HepG2 (cell line): ENCODE data around the gene MST1. TPM values are rescaled to one million over a fixed set of nuclear protein-coding genes. Genes with fewer than 3 reads are reported as not detected.

Experiments used
- ATAC-seq: fragments of 200-7000 bp; cut with Tn5 transposase; 3 replicates; pipeline ENCODE4 v1.9.1; 2020; ENCODE audit warnings: mild to moderate bottlenecking, moderate library complexity
- BruUV-seq: library from RNA; stranded (reverse); fragments of 400-500 nt; replicated peaks from 2 replicates; lab custom pipeline; 2021; lab: Mats Ljungman, UMichigan
- CTCF ChIA-PET: fragments of 300-600 bp; formaldehyde crosslinking; extraction: SDS; loops from one replicate; lab custom pipeline; 2021; ENCODE audit warnings: low total read pairs, inconsistent platforms, low intra/inter-chr PET ratio; lab: Yijun Ruan, JAX
- POLR2A ChIA-PET: fragments of 350-600 bp; sonication (Branson Sonifier 250); formaldehyde crosslinking; loops from one replicate; lab custom pipeline; 2020; ENCODE audit warnings: antibody characterized with exemption, inconsistent platforms; lab: Yijun Ruan, JAX
- DNase-seq: peaks from one replicate; pipeline ENCODE4 v3.0.0-alpha.2; 2015; ENCODE audit warnings: low spot score
- FAIRE-seq: peaks from 3 replicates; lab custom pipeline; 2011; peaks lifted over from hg19 to GRCh38; lab: Jason Lieb, UNC
- H2AFZ ChIP-seq: one replicate; pipeline ENCODE4 v1.6.1; 2011; ENCODE audit warnings: low read length, inconsistent platforms
- H3K27ac ChIP-seq: fragments of 300-600 bp; 3 replicates; pipeline ENCODE4 v1.8.0; 2011; ENCODE audit warnings: mixed run types, mild to moderate bottlenecking, mixed read lengths, low read length, inconsistent platforms; ENCODE audit not compliant: insufficient read depth; ENCODE audit errors: extremely low read length
- H3K27me3 ChIP-seq, 2 experiments: fragments of 200-600 bp in 1 of 2; 2 replicates in 1 of 2; 3 replicates in 1 of 2; pipeline versions ENCODE4 v1.6.0 to v1.8.0; 2011; ENCODE audit warnings: low read length in 2 of 2, mild to moderate bottlenecking in 2 of 2, moderate library complexity in 2 of 2, inconsistent platforms in 1 of 2; ENCODE audit not compliant: insufficient read depth in 2 of 2, control insufficient read depth in 1 of 2
- H3K36me3 ChIP-seq, 2 experiments: fragments of 200-600 bp in 1 of 2; replicated peaks in 1 of 2; 2 replicates in 1 of 2; 3 replicates in 1 of 2; pipeline versions ENCODE4 v1.5.1 to v1.8.0; 2011; ENCODE audit warnings: low read length in 2 of 2, inconsistent platforms in 1 of 2; ENCODE audit not compliant: insufficient read depth in 2 of 2, control insufficient read depth in 1 of 2
- H3K4me1 ChIP-seq: 2 replicates; pipeline ENCODE4 v1.5.1; 2012; ENCODE audit warnings: low read length, inconsistent platforms; ENCODE audit not compliant: insufficient read depth
- H3K4me2 ChIP-seq: 2 replicates; pipeline ENCODE4 v1.6.0; 2011; ENCODE audit warnings: low read depth, low read length, inconsistent platforms
- H3K4me3 ChIP-seq, 3 experiments: fragments of 200-600 bp in 1 of 3; sonication (generic), shearing (Covaris generic) in 1 of 3; replicated peaks in 1 of 3; 2 replicates each; pipeline ENCODE4 v1.5.1; 2011 to 2016; ENCODE audit warnings: low read length in 3 of 3, inconsistent platforms in 2 of 3, low read depth in 2 of 3, mild to moderate bottlenecking in 2 of 3, control low read depth in 1 of 3, mixed read lengths in 1 of 3; ENCODE audit not compliant: insufficient read depth in 1 of 3
- H3K79me2 ChIP-seq: one replicate; pipeline ENCODE4 v1.6.1; 2011; ENCODE audit warnings: low read length, inconsistent platforms; ENCODE audit not compliant: insufficient read depth
- H3K9ac ChIP-seq: 2 replicates; pipeline ENCODE4 v1.6.0; 2011; ENCODE audit warnings: mild to moderate bottlenecking, low read depth, low read length, inconsistent platforms; ENCODE audit not compliant: insufficient read depth
- H3K9me3 ChIP-seq: 2 replicates; pipeline ENCODE4 v1.5.1; 2012; ENCODE audit warnings: mild to moderate bottlenecking, low read length
- H4K20me1 ChIP-seq: 2 replicates; pipeline ENCODE4 v1.6.0; 2011; ENCODE audit warnings: inconsistent platforms, mild to moderate bottlenecking, low read length, moderate library complexity; ENCODE audit not compliant: insufficient read depth
- ATRX ChIP-seq: sonication (generic); formaldehyde crosslinking; IDR thresholded peaks from 2 replicates; pipeline ENCODE4 v1.4.0; 2020; ENCODE audit warnings: missing genetic modification reagents, borderline replicate concordance
- CENPT ChIP-seq: sonication (generic); formaldehyde crosslinking; IDR thresholded peaks from 2 replicates; pipeline ENCODE4 v1.8.0; 2022; ENCODE audit warnings: low read depth, mild to moderate bottlenecking, moderate library complexity, missing genetic modification reagents
- GMEB2 ChIP-seq: IDR thresholded peaks from 2 replicates; pipeline ENCODE4 v1.6.1; 2016; ENCODE audit warnings: missing biosample characterization, missing genetic modification reagents, low read depth
- HHEX ChIP-seq: IDR thresholded peaks from 2 replicates; pipeline ENCODE4 v1.6.1; 2016; ENCODE audit warnings: control low read depth
- MEF2D ChIP-seq: sonication (generic); formaldehyde crosslinking; IDR thresholded peaks from 2 replicates; pipeline ENCODE4 v1.5.1; 2020; ENCODE audit warnings: mild to moderate bottlenecking, missing genetic modification reagents
- NFRKB ChIP-seq: fragments of 450-650 bp; IDR thresholded peaks from 2 replicates; pipeline ENCODE4 v1.6.1; 2017
- SIX4 ChIP-seq: sonication (generic); formaldehyde crosslinking; IDR thresholded peaks from 2 replicates; pipeline ENCODE4 v1.4.0; 2020; ENCODE audit warnings: missing genetic modification reagents
- SOX6 ChIP-seq, 2 experiments: fragments of 450-650 bp in 1 of 2; sonication (generic) in 1 of 2; formaldehyde crosslinking in 1 of 2; IDR thresholded peaks; 2 replicates each; pipeline versions ENCODE4 v1.4.0 to v1.6.1; 2017 to 2020; ENCODE audit warnings: antibody characterized with exemption in 1 of 2, mild to moderate bottlenecking in 1 of 2, missing genetic modification reagents in 1 of 2
- ZBTB43 ChIP-seq: sonication (generic); formaldehyde crosslinking; conservative IDR thresholded peaks from 2 replicates; pipeline ENCODE4 v1.4.0; 2020; ENCODE audit warnings: missing genetic modification reagents
- ZNF337 ChIP-seq: sonication (generic); formaldehyde crosslinking; IDR thresholded peaks from 2 replicates; pipeline ENCODE4 v1.5.1; 2020; ENCODE audit warnings: missing genetic modification reagents, low read depth, mild to moderate bottlenecking, borderline replicate concordance
- ZNF75D ChIP-seq: sonication (generic); formaldehyde crosslinking; IDR thresholded peaks from 2 replicates; pipeline ENCODE4 v1.8.1; 2023; ENCODE audit warnings: missing genetic modification reagents, mild to moderate bottlenecking, borderline replicate concordance
- ZNF772 ChIP-seq: sonication (generic); formaldehyde crosslinking; IDR thresholded peaks from 2 replicates; pipeline ENCODE4 v1.5.0; 2020; ENCODE audit warnings: mild to moderate bottlenecking, missing genetic modification reagents
- WGBS: methylation state at CpG from one replicate; pipeline ENCODE4 v1.1.6; 2017; ENCODE audit warnings: low lambda C conversion rate; 5-methylcytosine and 5-hydroxymethylcytosine counted together
- in situ Hi-C: cut with HindIII; loops from 2 replicates; pipeline ENCODE4 v1.10.0; 2017; ENCODE audit warnings: low pct_unique_long_range_greater_than_20kb; ENCODE audit not compliant: extremely low pct_ligation_motif_present
- intact Hi-C: fragments of 100-400 bp; cut with micrococcal nuclease; formaldehyde crosslinking; loops from one replicate; pipeline ENCODE4 v1.10.0; 2022; ENCODE audit not compliant: unreplicated experiment
- polyA plus RNA-seq, 8 experiments: library from polyadenylated mRNA; depleted of rRNA in 3 of 8; stranded (reverse) in 7 of 8; unstranded in 1 of 8; fragments of >200 nt; fragmentation: Illumina TruSeq in 4 of 8; extraction: Trizol in 4 of 8; gene quantifications; 2 replicates each; pipeline versions ENCODE4 v1.2.1 to v1.2.3, GENCODE V29; 2011 to 2016; ENCODE audit warnings: low read depth in 4 of 8, missing spikeins in 1 of 8, mixed read lengths in 1 of 8; ENCODE audit not compliant: insufficient read depth in 1 of 8
- total RNA-seq, 5 experiments: library from RNA; depleted of rRNA; stranded (reverse); fragments of >200 nt; fragmentation: Illumina TruSeq; extraction: Trizol; gene quantifications; 2 replicates each; pipeline ENCODE4 v1.2.3, GENCODE V29; 2016; ENCODE audit warnings: low read depth in 1 of 5
- TF ChIP-seq, protein P1 (sequence below): sonication (generic); formaldehyde crosslinking; IDR thresholded peaks from 2 replicates; pipeline ENCODE4 v1.4.0; 2020; ENCODE audit warnings: missing genetic modification reagents
- TF ChIP-seq, protein P2 (sequence below): sonication (generic); formaldehyde crosslinking; IDR thresholded peaks from 2 replicates; pipeline ENCODE4 v1.8.0; 2022; ENCODE audit warnings: missing genetic modification reagents, mild to moderate bottlenecking, moderate library complexity, borderline replicate concordance

MST1 gene
- total and polyA plus RNA-seq, 2 of the 13 experiments (the other 11 are each of a cell fraction or from before 2014, with no cell fraction given): 189 to 452 TPM

GRCh38 chr3:49639551-49639950, 49.7 kb downstream of the MST1 start:
- Histone ChIP-seq H4K20me1 (no peaks in the 10 kb centered on the region), H3K36me3 (no peaks in the 10 kb centered on the region; a peak in 2 of 5 replicates), H3K4me2 (no peak overlapping the region), H3K4me3 (no peak overlapping the region), H3K9ac (no peak overlapping the region), H3K27me3 (no peaks in the 10 kb centered on the region), H3K27ac (no peak overlapping the region), H3K4me1 (no peaks in the 10 kb centered on the region), H3K9me3 (no peaks in the 10 kb centered on the region), H2AFZ (no peak overlapping the region), H3K79me2 (no peaks in the 10 kb centered on the region)
- no TSS peak for BruUV-seq
- FAIRE-seq: no peak
- no peak for ATAC-seq
- intact Hi-C loops (no loop called here), in situ Hi-C loops (no loop called here)
- ChIA-PET CTCF (no interaction called here), POLR2A (no interaction called here)
- 100% methylated on average over 1 of the region's 2 CpGs for WGBS
- no peak for DNase-seq
- TF ChIP-seq, protein P1, sequence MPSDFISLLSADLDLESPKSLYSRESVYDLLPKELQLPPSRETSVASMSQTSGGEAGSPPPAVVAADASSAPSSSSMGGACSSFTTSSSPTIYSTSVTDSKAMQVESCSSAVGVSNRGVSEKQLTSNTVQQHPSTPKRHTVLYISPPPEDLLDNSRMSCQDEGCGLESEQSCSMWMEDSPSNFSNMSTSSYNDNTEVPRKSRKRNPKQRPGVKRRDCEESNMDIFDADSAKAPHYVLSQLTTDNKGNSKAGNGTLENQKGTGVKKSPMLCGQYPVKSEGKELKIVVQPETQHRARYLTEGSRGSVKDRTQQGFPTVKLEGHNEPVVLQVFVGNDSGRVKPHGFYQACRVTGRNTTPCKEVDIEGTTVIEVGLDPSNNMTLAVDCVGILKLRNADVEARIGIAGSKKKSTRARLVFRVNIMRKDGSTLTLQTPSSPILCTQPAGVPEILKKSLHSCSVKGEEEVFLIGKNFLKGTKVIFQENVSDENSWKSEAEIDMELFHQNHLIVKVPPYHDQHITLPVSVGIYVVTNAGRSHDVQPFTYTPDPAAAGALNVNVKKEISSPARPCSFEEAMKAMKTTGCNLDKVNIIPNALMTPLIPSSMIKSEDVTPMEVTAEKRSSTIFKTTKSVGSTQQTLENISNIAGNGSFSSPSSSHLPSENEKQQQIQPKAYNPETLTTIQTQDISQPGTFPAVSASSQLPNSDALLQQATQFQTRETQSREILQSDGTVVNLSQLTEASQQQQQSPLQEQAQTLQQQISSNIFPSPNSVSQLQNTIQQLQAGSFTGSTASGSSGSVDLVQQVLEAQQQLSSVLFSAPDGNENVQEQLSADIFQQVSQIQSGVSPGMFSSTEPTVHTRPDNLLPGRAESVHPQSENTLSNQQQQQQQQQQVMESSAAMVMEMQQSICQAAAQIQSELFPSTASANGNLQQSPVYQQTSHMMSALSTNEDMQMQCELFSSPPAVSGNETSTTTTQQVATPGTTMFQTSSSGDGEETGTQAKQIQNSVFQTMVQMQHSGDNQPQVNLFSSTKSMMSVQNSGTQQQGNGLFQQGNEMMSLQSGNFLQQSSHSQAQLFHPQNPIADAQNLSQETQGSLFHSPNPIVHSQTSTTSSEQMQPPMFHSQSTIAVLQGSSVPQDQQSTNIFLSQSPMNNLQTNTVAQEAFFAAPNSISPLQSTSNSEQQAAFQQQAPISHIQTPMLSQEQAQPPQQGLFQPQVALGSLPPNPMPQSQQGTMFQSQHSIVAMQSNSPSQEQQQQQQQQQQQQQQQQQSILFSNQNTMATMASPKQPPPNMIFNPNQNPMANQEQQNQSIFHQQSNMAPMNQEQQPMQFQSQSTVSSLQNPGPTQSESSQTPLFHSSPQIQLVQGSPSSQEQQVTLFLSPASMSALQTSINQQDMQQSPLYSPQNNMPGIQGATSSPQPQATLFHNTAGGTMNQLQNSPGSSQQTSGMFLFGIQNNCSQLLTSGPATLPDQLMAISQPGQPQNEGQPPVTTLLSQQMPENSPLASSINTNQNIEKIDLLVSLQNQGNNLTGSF (CRISPR knock-in tag): no peak
- TF ChIP-seq, protein P2, sequence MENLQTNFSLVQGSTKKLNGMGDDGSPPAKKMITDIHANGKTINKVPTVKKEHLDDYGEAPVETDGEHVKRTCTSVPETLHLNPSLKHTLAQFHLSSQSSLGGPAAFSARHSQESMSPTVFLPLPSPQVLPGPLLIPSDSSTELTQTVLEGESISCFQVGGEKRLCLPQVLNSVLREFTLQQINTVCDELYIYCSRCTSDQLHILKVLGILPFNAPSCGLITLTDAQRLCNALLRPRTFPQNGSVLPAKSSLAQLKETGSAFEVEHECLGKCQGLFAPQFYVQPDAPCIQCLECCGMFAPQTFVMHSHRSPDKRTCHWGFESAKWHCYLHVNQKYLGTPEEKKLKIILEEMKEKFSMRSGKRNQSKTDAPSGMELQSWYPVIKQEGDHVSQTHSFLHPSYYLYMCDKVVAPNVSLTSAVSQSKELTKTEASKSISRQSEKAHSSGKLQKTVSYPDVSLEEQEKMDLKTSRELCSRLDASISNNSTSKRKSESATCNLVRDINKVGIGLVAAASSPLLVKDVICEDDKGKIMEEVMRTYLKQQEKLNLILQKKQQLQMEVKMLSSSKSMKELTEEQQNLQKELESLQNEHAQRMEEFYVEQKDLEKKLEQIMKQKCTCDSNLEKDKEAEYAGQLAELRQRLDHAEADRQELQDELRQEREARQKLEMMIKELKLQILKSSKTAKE (CRISPR knock-in tag): no peak
- no peak for TF ChIP-seq CENPT (CRISPR knock-in tag)
- no peak for TF ChIP-seq SOX6 (IDR thresholded peaks at IDR 0.05)
- no peak for TF ChIP-seq SOX6 (CRISPR knock-in tag; IDR thresholded peaks at IDR 0.05)
- TF ChIP-seq ZBTB43 (CRISPR knock-in tag): no peak
- TF ChIP-seq HHEX (CRISPR knock-in tag): no peak
- no peak for TF ChIP-seq GMEB2 (CRISPR knock-in tag)
- TF ChIP-seq MEF2D (CRISPR knock-in tag): no peak
- no peak for TF ChIP-seq ZNF337 (CRISPR knock-in tag)
- TF ChIP-seq ATRX: no peak
- no peak for TF ChIP-seq NFRKB
- TF ChIP-seq SIX4 (CRISPR knock-in tag): no peak
- no peak for TF ChIP-seq ZNF772 (CRISPR knock-in tag)
- TF ChIP-seq ZNF75D (CRISPR knock-in tag): no peak
